Measurements from ENCODE around the gene TAX1BP1. TPM values are rescaled to one million over a fixed set of nuclear protein-coding genes. Genes with fewer than 3 reads are reported as not detected.
A peak's percentile ranks its signal among the peaks of the same experiment; 100 is the strongest.

The TAX1BP1 gene
- total RNA-seq, 2 donors from 2014 or later = 119 to 135 TPM

DNA sequence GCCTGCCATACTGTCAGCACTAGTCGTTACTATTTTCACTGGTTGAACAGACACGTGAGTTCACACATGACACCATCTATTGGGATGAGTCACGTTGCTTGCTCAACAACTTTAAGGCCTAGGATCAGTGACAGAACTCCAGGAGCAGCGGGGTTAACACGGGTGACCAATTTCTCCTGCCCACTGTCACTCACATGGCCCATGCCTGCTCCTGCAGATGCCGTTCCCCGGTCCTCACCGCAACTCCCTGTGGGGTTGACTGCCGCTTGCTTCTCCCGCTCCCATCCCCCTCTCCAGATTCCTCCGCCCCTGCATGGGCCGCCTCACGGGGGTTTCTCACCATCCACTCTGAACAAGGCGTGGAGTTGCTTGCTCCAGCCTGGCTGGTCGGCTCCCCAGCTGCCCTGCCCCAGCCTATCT is 128.2 kb downstream of the TAX1BP1 start:
- intact Hi-C loops (cut with DNase I, micrococcal nuclease) = no loop called here
- no peak for DNase-seq
- no peak for ATAC-seq

DNA sequence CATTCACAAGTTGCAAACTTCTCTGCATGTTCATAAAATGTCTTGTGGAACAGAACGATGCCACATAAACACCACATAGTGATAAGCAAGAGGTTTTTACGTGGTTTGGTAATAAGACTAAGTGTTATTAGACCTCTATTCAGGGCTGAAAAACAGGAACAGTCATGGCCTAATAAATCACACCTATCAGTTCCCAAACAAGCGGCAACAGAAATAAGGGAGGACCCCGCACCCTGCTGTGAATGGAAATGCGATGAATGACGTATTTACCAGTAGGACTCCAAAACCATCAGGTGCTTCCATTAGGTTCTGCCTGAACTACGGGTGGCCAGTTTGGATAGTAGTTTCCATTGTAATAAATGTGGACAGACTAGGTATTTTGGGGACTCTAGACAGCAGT is 129.1 kb downstream of the TAX1BP1 start:
- ATAC-seq (no peak), DNase-seq (no peak)
- intact Hi-C loops (cut with DNase I, micrococcal nuclease) = no loop called here

DNA sequence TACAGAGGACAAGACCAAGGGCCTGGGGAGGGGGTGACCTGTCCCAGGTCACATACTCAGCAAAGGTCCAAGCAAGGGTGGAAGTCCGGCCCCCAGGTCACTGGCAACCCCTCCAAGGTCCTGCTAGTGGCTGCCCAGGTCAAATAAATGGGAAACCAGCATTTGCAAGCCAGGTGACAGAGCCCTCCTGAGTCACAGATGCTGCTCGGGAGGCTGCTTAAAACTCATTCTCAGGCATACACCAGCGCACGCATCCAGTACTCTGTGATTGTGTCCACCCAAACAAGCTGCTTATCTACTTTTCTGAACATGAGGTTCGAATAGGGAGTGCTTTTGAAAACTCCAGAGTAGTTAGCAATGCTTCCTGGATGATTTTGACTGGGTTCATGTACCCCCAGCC is 130.6 kb downstream of the TAX1BP1 start:
- DNase-seq (no peak), ATAC-seq (no peak)
- intact Hi-C loops (cut with DNase I, micrococcal nuclease) = no loop called here

DNA sequence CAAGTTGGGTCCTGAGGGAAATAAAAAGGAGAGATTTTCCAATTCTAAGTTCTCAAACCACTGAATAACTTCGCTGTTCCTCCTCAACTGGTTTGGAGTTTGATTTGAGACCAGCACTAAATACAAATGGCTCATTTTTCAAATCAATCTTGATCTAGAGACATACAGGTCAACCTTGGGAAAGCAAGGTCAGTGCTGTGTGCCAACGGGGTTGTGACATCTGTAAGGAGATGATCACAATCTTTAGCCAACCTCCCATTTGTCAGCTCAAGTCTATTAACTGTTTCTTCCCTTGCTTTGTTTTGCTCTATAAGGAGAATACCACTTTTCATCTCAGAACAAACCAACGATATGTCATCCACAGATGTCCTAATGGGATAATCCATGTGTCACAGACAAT is 131.1 kb downstream of the TAX1BP1 start:
- intact Hi-C loops (cut with DNase I, micrococcal nuclease) = no loop called here
- DNase-seq = no peak
- no peak for ATAC-seq

DNA sequence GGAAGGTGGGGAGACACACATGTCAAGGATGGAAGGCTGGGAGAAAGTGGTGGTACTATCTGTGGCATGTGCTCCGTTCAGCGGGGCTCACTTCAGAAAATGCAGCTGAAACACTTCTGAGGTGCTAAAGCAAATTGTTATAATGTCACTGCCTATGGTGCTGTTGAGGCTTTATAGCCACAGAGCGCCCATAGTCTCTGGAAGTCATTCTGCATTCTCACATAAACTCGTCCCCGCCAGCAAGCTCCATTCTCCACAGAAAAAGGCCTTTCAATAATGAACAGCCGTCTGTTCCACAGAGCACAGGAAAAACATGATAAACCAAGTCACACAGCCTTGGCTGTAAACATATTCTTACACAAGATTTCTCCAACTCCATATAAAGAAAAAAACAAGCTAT is 131.9 kb downstream of the TAX1BP1 start:
- ATAC-seq (no peak), DNase-seq (no peak)
- intact Hi-C loops (cut with DNase I, micrococcal nuclease) = no loop called here

DNA sequence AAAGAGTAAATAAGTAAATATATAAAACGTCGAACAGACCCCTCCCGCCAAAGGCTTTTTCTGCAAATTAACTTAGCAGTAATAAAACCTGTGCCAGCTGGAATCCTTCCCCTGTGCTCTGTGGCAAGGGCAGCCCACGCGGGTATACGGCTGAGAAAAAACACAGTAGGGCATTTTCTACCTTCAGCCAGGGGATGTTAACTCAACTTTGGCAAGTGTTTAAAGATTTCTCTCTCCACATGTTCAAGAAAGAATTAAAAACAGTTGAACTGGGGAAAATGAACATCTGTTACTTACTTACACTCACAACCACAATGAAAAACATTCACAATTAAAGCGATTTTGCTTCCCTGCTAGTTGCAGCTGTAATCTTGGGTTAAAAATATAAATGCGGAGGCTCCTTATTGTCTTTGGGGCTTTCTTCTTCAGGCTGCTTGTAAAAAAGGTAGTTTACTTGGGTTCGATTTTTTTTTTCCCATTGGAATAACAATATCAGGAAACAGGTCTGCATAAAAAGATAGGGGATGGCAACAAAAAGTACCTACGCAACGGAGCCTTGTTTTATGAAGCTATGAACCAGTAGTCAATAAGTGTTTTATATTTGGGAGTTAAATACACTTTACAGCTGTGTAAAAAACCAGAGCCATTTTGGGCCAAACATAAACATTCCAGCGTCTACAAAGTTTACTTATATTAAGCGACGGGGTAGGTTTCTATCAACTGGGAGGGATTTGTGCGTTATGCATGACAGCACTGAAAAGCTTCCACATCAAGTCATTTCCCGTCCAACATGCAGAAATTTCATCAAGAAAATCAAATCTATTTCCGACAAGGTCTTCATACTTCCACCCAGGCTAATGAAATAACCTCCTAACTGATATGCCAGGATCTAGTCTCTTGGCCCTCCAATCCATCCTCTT is 132.7 kb downstream of the TAX1BP1 start:
- intact Hi-C loops (cut with DNase I, micrococcal nuclease) = no loop called here
- no peak for DNase-seq
- no peak for ATAC-seq

DNA sequence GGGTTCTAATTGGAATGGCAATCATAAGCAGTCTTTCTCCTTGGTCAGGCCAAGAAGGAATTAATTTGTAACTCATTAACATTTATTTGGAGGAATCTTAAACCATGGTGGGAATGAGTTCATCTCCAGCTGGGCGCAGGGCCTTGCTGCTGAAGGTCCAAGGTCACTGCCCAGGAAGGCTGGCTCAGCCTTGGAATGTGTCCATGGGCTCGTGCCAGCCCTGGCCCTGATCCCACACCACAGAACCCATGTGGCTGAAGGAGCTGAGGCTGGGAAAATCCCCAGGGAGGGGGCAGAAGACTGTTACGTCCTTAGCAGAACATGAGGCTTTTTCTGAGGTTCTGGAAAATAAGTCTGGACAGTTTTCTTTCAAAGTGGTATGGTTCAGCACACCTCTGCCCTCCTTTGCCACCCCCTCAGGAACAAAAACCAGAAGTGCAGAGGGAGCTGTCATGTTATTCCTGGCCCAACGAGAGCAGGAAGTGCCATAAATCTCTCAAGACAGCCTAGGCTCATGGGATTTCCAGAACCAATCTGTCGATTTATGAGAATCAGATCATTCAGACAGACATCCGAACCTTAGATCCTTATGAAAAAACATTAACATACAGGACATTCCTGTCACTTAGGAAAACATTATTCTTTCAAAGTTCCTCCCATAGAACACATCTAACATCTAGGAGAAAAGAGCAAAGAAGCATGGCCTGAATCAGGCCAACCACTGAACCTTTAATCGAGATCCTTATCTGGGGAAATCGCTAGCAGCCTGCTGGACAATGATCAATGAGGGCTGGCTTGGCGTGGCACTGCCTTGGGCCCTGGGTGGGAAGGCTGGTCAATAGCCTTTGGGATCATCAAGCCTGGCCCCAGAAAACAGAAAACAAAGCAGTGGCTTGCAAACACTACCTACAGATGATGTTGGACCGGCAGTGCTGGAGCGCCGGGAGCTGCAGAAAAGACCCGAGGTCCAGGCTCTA is 134.3 kb downstream of the TAX1BP1 start:
- intact Hi-C loops (cut with DNase I, micrococcal nuclease) = no loop called here
- peak; percentile 96 for ATAC-seq
- DNase-seq = peak; percentile 62 to 66

DNA sequence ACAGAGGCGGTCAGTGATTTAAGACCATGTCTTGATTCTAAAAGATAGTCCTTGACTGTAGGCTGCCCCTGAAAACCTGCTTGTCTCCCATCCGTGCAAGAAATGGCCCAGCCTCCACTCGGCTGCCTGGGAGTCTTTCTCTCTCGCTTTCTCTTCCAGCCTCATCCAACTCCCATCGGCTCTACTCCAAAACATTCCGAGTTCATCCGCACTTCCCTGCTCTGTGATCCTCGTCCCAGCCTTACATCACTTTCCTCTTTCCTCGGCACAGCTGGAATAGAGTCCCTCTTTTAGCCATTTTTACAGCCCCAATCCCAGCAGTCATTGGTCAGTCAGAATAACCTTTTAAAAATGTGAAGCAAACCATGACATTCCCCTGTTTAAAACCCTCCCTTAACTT is 135.1 kb downstream of the TAX1BP1 start:
- ATAC-seq = no peak
- intact Hi-C loops (cut with DNase I, micrococcal nuclease) = no loop called here
- no peak for DNase-seq

DNA sequence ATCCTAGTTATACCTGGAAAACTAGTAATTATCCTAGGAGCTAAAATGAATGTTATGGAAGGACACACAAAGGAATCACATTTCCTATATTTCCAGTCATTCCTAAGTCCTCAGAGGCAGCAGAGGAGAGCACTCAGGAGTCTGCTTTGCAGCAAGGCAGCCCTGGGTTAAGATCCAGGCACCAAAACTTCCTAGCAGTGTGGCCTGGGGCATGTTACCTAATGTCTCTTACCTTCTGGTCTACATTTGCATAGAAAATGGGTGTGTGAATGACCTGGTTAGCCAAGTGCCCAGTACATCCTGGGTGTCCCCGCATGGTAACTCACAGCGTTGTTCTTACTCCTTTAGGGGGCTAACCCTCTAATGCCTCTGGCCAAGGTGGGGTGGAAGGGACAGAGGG is 135.9 kb downstream of the TAX1BP1 start:
- ATAC-seq = no peak

DNA sequence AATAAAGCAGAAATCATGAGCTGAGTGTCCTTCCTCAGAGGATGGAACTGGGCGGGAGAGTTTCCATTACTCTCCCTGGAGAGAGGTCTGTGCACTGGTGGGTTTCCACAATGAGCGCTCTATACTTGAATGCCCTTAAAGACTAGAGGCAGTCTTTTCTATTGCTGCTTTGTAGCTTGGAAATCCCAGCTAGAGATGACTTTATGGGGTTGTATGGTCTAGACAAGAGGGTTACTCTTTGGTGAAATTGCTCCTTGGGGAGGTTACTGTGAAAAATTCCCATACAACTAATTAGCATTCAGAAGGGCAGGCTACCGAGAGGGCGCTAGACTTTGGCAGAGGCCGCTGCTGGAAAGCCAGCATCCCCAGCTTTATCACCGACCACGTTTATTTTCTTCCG is 136.8 kb downstream of the TAX1BP1 start:
- intact Hi-C loops (cut with DNase I, micrococcal nuclease) = no loop called here
- DNase-seq (no peak), ATAC-seq (no peak)

More for the DNA sequence above, 135.9 kb downstream of the TAX1BP1 start:
- intact Hi-C loops (cut with DNase I, micrococcal nuclease) = no loop called here
- no peak for DNase-seq

Other genes starting within 250 kb of the TAX1BP1 start
- 10 to 100 TPM; 25.4 to 38.6 TPM for gene HIBADH, start 77.3 kb upstream of the TAX1BP1 start, total RNA-seq

All from left colon (tissue), 2 donors.